RWPE2 (cell line): Measurements from ENCODE around the gene DVL1.

Source experiments
- ATAC-seq: fragments of 200-7000 bp; cut with Tn5 transposase; 3 replicates; pipeline ENCODE4 v1.9.1; 2021; ENCODE audit warnings: low read depth
- DNase-seq: peaks from one replicate; pipeline ENCODE4 v3.0.0-alpha.2; 2020; ENCODE audit warnings: low spot score
- H3K27ac ChIP-seq: fragments of 450-650 bp; 2 replicates; pipeline ENCODE4 v1.5.1; 2017; ENCODE audit warnings: mild to moderate bottlenecking; ENCODE audit not compliant: poor library complexity, severe bottlenecking
- H3K27me3 ChIP-seq: fragments of 250-450 bp; sonication (Bioruptor Pico); 2 replicates; pipeline ENCODE4 v1.5.1; 2021; ENCODE audit warnings: mild to moderate bottlenecking, moderate library complexity; ENCODE audit not compliant: insufficient read depth, poor library complexity, severe bottlenecking
- H3K36me3 ChIP-seq: fragments of 250-450 bp; sonication (Bioruptor Pico); 2 replicates; pipeline ENCODE4 v1.5.1; 2020; ENCODE audit warnings: low read depth, mild to moderate bottlenecking, moderate library complexity
- H3K4me1 ChIP-seq: fragments of 250-450 bp; sonication (Bioruptor Pico); 2 replicates; pipeline ENCODE4 v1.5.1; 2021; ENCODE audit warnings: mild to moderate bottlenecking, moderate library complexity; ENCODE audit not compliant: insufficient read depth, poor library complexity, severe bottlenecking
- H3K4me3 ChIP-seq: fragments of 250-450 bp; sonication (Bioruptor Pico); 2 replicates; pipeline ENCODE4 v1.5.1; 2021; ENCODE audit warnings: mild to moderate bottlenecking, moderate library complexity; ENCODE audit not compliant: severe bottlenecking
- H3K9me3 ChIP-seq: fragments of 250-450 bp; sonication (Bioruptor Pico); 2 replicates; pipeline ENCODE4 v1.5.1; 2021; ENCODE audit warnings: mild to moderate bottlenecking, moderate library complexity; ENCODE audit not compliant: severe bottlenecking
- CTCF ChIP-seq: fragments of 450-650 bp; IDR thresholded peaks from one replicate; pipeline ENCODE4 v1.5.1; 2017; ENCODE audit warnings: mild to moderate bottlenecking, moderate library complexity; ENCODE audit not compliant: poor library complexity, severe bottlenecking

The DVL1 gene

GRCh38 chr1:1286313-1287261 lies 62.6 kb downstream of the DVL1 start:
- ATAC-seq (no peak), DNase-seq (no peak)
- no peak for TF ChIP-seq CTCF
- Histone ChIP-seq H3K27me3 (no peaks in the 10 kb centered on the region), H3K36me3 (no peaks in the 10 kb centered on the region), H3K4me3 (no peak overlapping the region), H3K27ac (no peak overlapping the region), H3K9me3 (no peaks in the 10 kb centered on the region), H3K4me1 (no peaks in the 10 kb centered on the region)

GRCh38 chr1:1285611-1286311 lies 63.5 kb downstream of the DVL1 start:
- H3K4me3 ChIP-seq: no peak overlapping the region
- ATAC-seq: peak; percentile 32
- H3K4me1 ChIP-seq: no peaks in the 10 kb centered on the region
- no peak for TF ChIP-seq CTCF
- H3K9me3 ChIP-seq: no peaks in the 10 kb centered on the region
- no peaks in the 10 kb centered on the region for H3K27me3 ChIP-seq
- no peak for DNase-seq
- H3K27ac ChIP-seq: no peak overlapping the region
- H3K36me3 ChIP-seq: no peaks in the 10 kb centered on the region
